Measurements from ENCODE around the gene TPD52L1. TPM values are rescaled to one million over a fixed set of nuclear protein-coding genes. Genes with fewer than 3 reads are reported as not detected.
"Not testable (repeated sequence)": the region's sequence is repeated elsewhere in the genome, so short reads cannot be mapped to it uniquely, and the experiment has no call there.

The TPD52L1 gene
- total and polyA plus RNA-seq, 8 donors, result 21.2 to 51.6 (median 24.4) TPM

DNA sequence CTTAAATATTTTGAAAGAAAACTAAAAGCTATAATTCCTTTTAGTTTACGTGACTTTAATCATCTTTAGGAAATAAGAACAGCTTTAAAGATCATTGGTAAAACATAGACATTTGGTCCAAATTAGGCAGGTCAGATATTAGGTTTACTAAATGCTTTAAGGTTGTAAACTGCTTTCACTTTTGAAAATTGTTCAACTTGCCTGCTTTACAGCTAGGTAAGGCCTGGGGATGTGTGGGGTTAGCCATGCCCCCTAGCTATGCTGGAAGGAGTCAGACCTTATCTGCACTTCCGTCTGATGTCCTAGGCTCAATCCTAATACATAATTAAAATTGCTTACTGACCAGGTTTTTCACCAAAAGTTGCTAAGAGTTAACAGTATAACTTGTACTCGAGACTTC lies 30.5 kb upstream of the TPD52L1 start:
- no peaks in the 10 kb centered on the region for H3K36me3 ChIP-seq
- no peak overlapping the region for H3K27ac ChIP-seq
- DNase-seq, result no peak
- no peak for ATAC-seq
- intact Hi-C loops (cut with DNase I), result loop anchor here in 1 of 3 donors (5.0 kb wide), 1 partner anchor 256 kb away; no protein-coding TSS in a partner anchor
- no peaks in the 10 kb centered on the region for H3K27me3 ChIP-seq
- no peak for TF ChIP-seq CTCF (IDR thresholded peaks at IDR 0.05)
- 84 to 89% methylated on average over 3 of the region's 3 CpGs for WGBS, 2 donors
- FAIRE-seq, result no peak
- no peaks in the 10 kb centered on the region for H3K9me3 ChIP-seq
- H3K4me1 ChIP-seq, result no peaks in the 10 kb centered on the region
- H3K4me3 ChIP-seq, result no peak overlapping the region

- H3K27me3 ChIP-seq, result no peaks in the 10 kb centered on the region
- ATAC-seq (no peak), DNase-seq (no peak), FAIRE-seq (no peak)
- H3K36me3 ChIP-seq, result no peaks in the 10 kb centered on the region
- no peak overlapping the region for H3K27ac ChIP-seq
- intact Hi-C loops (cut with DNase I), result loop anchor here in 1 of 3 donors (5.0 kb wide), 1 partner anchor 256 kb away; no protein-coding TSS in a partner anchor
- H3K4me3 ChIP-seq, result no peak overlapping the region
- no peak for TF ChIP-seq CTCF (IDR thresholded peaks at IDR 0.05)
- 85 to 90% methylated on average over 8 of the region's 8 CpGs for WGBS, 2 donors
- no peaks in the 10 kb centered on the region for H3K4me1 ChIP-seq
- H3K9me3 ChIP-seq, result no peaks in the 10 kb centered on the region
Observed at GRCh38 chr6:125123468-125124048, 30.0 kb upstream of the TPD52L1 start.

- H3K36me3 ChIP-seq, result no peaks in the 10 kb centered on the region
- 90 to 92% methylated on average over 6 of the region's 6 CpGs for WGBS, 2 donors
- intact Hi-C loops (cut with DNase I), result loop anchor here in 1 of 3 donors (5.0 kb wide), 1 partner anchor 257 kb away; no protein-coding TSS in a partner anchor
- H3K27ac ChIP-seq, result no peak overlapping the region
- ATAC-seq (no peak), DNase-seq (no peak), FAIRE-seq (no peak)
- no peak overlapping the region for H3K4me3 ChIP-seq
- no peaks in the 10 kb centered on the region for H3K27me3 ChIP-seq
- TF ChIP-seq CTCF (IDR thresholded peaks at IDR 0.05), result no peak
- H3K9me3 ChIP-seq, result no peaks in the 10 kb centered on the region
- H3K4me1 ChIP-seq, result no peaks in the 10 kb centered on the region
Observed at GRCh38 chr6:125124049-125124669, 29.4 kb upstream of the TPD52L1 start.

DNA sequence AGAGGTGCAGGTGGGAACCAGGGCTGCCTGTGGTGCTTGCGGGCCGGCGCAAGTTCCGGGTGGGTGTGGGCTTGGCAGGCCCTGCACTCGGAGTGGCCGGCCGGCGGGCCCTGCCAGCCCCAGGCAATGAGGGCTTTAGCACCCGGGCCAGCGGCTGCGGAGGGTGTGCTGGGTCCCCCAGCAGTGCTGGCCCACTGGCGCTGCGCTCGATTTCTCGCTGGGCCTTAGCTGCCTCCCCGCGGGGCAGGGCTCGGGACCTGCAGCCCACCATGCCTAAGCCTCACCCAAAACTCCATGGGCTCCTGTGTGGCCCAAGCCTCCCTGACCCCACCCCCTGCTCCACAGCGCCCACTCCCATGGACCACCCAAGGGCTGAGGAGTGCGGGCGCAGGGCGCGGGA lies 27.7 kb upstream of the TPD52L1 start:
- ATAC-seq; H3K9me3 ChIP-seq; intact Hi-C loops (cut with DNase I); H3K27ac ChIP-seq; H3K4me1 ChIP-seq; H3K36me3 ChIP-seq; H3K27me3 ChIP-seq; FAIRE-seq; H3K4me3 ChIP-seq: not testable (repeated sequence)
- DNase-seq, result peak in 1 of 6 donors; percentile 41
- 97% methylated on average over 17 to 23 of the region's 23 CpGs for WGBS, 2 donors

DNA sequence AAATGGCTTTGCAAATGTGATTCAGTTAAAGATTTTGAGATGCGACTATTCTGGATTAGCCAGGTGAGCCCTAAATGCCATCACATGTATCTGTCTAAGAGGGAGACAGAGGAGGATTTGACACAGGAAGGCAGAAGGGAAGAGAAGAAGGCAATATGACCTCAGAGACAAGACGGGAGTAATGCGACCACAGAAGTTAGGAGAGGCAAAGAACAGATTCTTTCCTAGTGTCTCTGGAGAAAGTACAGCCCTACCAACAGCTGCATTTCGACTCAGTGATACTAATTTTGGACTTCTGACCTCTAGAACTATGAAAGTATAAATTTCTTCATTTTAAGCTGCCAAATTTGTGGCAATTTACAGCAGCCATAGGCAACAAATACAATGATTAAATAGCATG lies 24.2 kb upstream of the TPD52L1 start:
- no peak for ATAC-seq
- Histone ChIP-seq H3K9me3 (no peaks in the 10 kb centered on the region), H3K36me3 (no peaks in the 10 kb centered on the region), H3K27me3 (no peaks in the 10 kb centered on the region), H3K4me1 (no peaks in the 10 kb centered on the region), H3K27ac (no peak overlapping the region), H3K4me3 (no peak overlapping the region)
- WGBS, 2 donors, result 77 to 82% methylated on average over 4 of the region's 4 CpGs
- FAIRE-seq, result no peak
- no peak for TF ChIP-seq CTCF (IDR thresholded peaks at IDR 0.05)
- no peak for DNase-seq
- intact Hi-C loops (cut with DNase I), result no loop called here

Measured in pancreas (tissue), 10 donors.